ENCODE measurements around the gene ERVH48-1.

GRCh38 chr21:42942244-42942643, 16.8 kb upstream of the ERVH48-1 start:
- TF ChIP-seq, protein P1, sequence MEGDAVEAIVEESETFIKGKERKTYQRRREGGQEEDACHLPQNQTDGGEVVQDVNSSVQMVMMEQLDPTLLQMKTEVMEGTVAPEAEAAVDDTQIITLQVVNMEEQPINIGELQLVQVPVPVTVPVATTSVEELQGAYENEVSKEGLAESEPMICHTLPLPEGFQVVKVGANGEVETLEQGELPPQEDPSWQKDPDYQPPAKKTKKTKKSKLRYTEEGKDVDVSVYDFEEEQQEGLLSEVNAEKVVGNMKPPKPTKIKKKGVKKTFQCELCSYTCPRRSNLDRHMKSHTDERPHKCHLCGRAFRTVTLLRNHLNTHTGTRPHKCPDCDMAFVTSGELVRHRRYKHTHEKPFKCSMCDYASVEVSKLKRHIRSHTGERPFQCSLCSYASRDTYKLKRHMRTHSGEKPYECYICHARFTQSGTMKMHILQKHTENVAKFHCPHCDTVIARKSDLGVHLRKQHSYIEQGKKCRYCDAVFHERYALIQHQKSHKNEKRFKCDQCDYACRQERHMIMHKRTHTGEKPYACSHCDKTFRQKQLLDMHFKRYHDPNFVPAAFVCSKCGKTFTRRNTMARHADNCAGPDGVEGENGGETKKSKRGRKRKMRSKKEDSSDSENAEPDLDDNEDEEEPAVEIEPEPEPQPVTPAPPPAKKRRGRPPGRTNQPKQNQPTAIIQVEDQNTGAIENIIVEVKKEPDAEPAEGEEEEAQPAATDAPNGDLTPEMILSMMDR (IDR thresholded peaks at IDR 0.05), result no peak
- TF ChIP-seq POLR2A (IDR thresholded peaks at IDR 0.05), result no peak
